GM23338 (cell line): ENCODE measurements around the gene SLITRK2. TPM values are rescaled to one million over a fixed set of nuclear protein-coding genes. Genes with fewer than 3 reads are reported as not detected.

Experiments used
- ATAC-seq: fragments of 200-7000 bp; cut with Tn5 transposase; 3 replicates; pipeline ENCODE4 v1.9.1; 2020
- DNase-seq: peaks from one replicate; pipeline ENCODE4 v3.0.0-alpha.2; 2015; ENCODE audit warnings: low spot score
- H2AFZ ChIP-seq: fragments of 200-600 bp; sonication (generic); 2 replicates; pipeline ENCODE4 v1.8.0; 2016; ENCODE audit warnings: antibody characterized with exemption, mild to moderate bottlenecking, moderate library complexity
- H3F3A ChIP-seq: fragments of 200-600 bp; sonication (generic); replicated peaks from 2 replicates; pipeline ENCODE4 v1.8.0; 2017; ENCODE audit warnings: antibody characterized with exemption, mixed run types, low read depth
- H3K27ac ChIP-seq: fragments of 200-600 bp; sonication (generic); 2 replicates; pipeline ENCODE4 v1.6.1; 2016; ENCODE audit warnings: low read depth
- H3K27me3 ChIP-seq: fragments of 200-600 bp; sonication (generic); 2 replicates; pipeline ENCODE4 v1.8.0; 2016; ENCODE audit warnings: mild to moderate bottlenecking, mixed run types, moderate library complexity; ENCODE audit not compliant: insufficient read depth
- H3K36me3 ChIP-seq: fragments of 200-600 bp; sonication (generic); 2 replicates; pipeline ENCODE4 v1.8.0; 2016; ENCODE audit warnings: mild to moderate bottlenecking; ENCODE audit not compliant: insufficient read depth
- H3K4me1 ChIP-seq: fragments of 200-600 bp; sonication (generic); 2 replicates; pipeline ENCODE4 v1.8.0; 2016; ENCODE audit warnings: mild to moderate bottlenecking, moderate library complexity; ENCODE audit not compliant: insufficient read depth
- H3K4me2 ChIP-seq: fragments of 200-600 bp; sonication (generic); 2 replicates; pipeline ENCODE4 v1.7.1; 2017; ENCODE audit warnings: mixed run types
- H3K4me3 ChIP-seq: fragments of 200-600 bp; sonication (generic); 2 replicates; pipeline ENCODE4 v1.6.1; 2016; ENCODE audit warnings: mixed run types
- H3K79me2 ChIP-seq: fragments of 200-600 bp; sonication (generic); replicated peaks from 2 replicates; pipeline ENCODE4 v1.8.0; 2017; ENCODE audit warnings: mild to moderate bottlenecking; ENCODE audit not compliant: insufficient read depth
- H3K9me2 ChIP-seq: fragments of 200-600 bp; sonication (generic); 2 replicates; pipeline ENCODE4 v1.8.0; 2017; ENCODE audit not compliant: insufficient read depth
- H4K20me1 ChIP-seq: fragments of 200-600 bp; sonication (generic); replicated peaks from 2 replicates; pipeline ENCODE4 v1.8.0; 2017; ENCODE audit warnings: mild to moderate bottlenecking; ENCODE audit not compliant: insufficient read depth
- H3K27ac Mint-ChIP-seq: 2 replicates; pipeline ENCODE4 v1.8.0; 2020; ENCODE audit warnings: inconsistent platforms, mild to moderate bottlenecking, moderate library complexity, mixed read lengths
- H3K27me3 Mint-ChIP-seq: 3 replicates; pipeline ENCODE4 v1.8.0; 2022; ENCODE audit warnings: low read depth, mild to moderate bottlenecking, moderate library complexity, mixed read lengths, inconsistent platforms; ENCODE audit not compliant: insufficient read depth, poor library complexity
- H3K36me3 Mint-ChIP-seq: 3 replicates; pipeline ENCODE4 v1.8.0; 2021; ENCODE audit warnings: low read depth, mild to moderate bottlenecking, inconsistent platforms, moderate library complexity, mixed read lengths
- H3K4me1 Mint-ChIP-seq: 3 replicates; pipeline ENCODE4 v1.8.0; 2020; ENCODE audit warnings: mild to moderate bottlenecking, inconsistent platforms, mixed read lengths
- H3K4me3 Mint-ChIP-seq: 3 replicates; pipeline ENCODE4 v1.8.0; 2021; ENCODE audit warnings: moderate library complexity, mild to moderate bottlenecking, inconsistent platforms, mixed read lengths
- H3K9me3 Mint-ChIP-seq: 3 replicates; pipeline ENCODE4 v1.8.0; 2020; ENCODE audit warnings: moderate library complexity, mild to moderate bottlenecking, inconsistent platforms, mixed read lengths
- CREB1 ChIP-seq: fragments of 250-450 bp; sonication (Bioruptor Pico); IDR thresholded peaks from 2 replicates; pipeline ENCODE4 v1.5.0; 2020; ENCODE audit warnings: low read depth, mild to moderate bottlenecking, moderate library complexity
- EZH2 ChIP-seq: fragments of 200-600 bp; sonication (generic); IDR thresholded peaks from one replicate; pipeline ENCODE4 v1.8.0; 2017; ENCODE audit warnings: antibody characterized with exemption, mild to moderate bottlenecking, low read depth; ENCODE audit not compliant: unreplicated experiment
- EZH2phosphoT487 ChIP-seq: fragments of 200-600 bp; sonication (generic); IDR thresholded peaks from one replicate; pipeline ENCODE4 v1.8.1; 2018; ENCODE audit warnings: antibody characterized with exemption; ENCODE audit not compliant: unreplicated experiment
- JUNB ChIP-seq: IDR thresholded peaks from one replicate; pipeline ENCODE4 v1.6.1; 2016; ENCODE audit warnings: antibody characterized with exemption; ENCODE audit not compliant: unreplicated experiment
- NANOG ChIP-seq: IDR thresholded peaks from 2 replicates; pipeline ENCODE4 v1.6.1; 2016; ENCODE audit warnings: antibody characterized with exemption, borderline replicate concordance
- POLR2AphosphoS5 ChIP-seq: IDR thresholded peaks from 2 replicates; pipeline ENCODE4 v1.6.1; 2016; ENCODE audit warnings: antibody characterized with exemption, low read depth
- STAT1 ChIP-seq: IDR thresholded peaks from one replicate; pipeline ENCODE4 v1.6.1; 2016; ENCODE audit warnings: antibody characterized with exemption; ENCODE audit not compliant: unreplicated experiment
- ZNF114 ChIP-seq: fragments of 250-450 bp; sonication (Bioruptor Pico); IDR thresholded peaks from 2 replicates; pipeline ENCODE4 v1.5.0; 2020; ENCODE audit warnings: mild to moderate bottlenecking, moderate library complexity
- ZNF331 ChIP-seq: fragments of 250-450 bp; sonication (Bioruptor Pico); IDR thresholded peaks from 2 replicates; pipeline ENCODE4 v1.5.0; 2020; ENCODE audit warnings: low read depth, mild to moderate bottlenecking, moderate library complexity
- polyA plus RNA-seq: library from polyadenylated mRNA; unstranded; fragments of >200 nt; fragmentation: Nextera tagmentation; extraction: Ambion mirVana; gene quantifications from 2 replicates; pipeline ENCODE4 v1.2.1, GENCODE V29; 2016
- total RNA-seq: library from RNA; depleted of rRNA; stranded (reverse); fragments of >200 nt; shearing (Covaris generic); gene quantifications from 2 replicates; pipeline ENCODE4 v1.2.3, GENCODE V29; 2014
- TF ChIP-seq, protein P1 (sequence below): fragments of 250-450 bp; sonication (Bioruptor Pico); IDR thresholded peaks from 2 replicates; pipeline ENCODE4 v1.5.0; 2020; ENCODE audit warnings: mild to moderate bottlenecking, moderate library complexity
- TF ChIP-seq, protein P2 (sequence below): IDR thresholded peaks from 2 replicates; pipeline ENCODE4 v1.6.1; 2016; ENCODE audit warnings: antibody characterized with exemption
- TF ChIP-seq, protein P3 (sequence below), 2 experiments: fragments of 200-600 bp in 1 of 2; sonication (generic) in 1 of 2; conservative IDR thresholded peaks; 2 replicates each; pipeline versions ENCODE4 v1.5.1 to v1.6.1; 2016 to 2017; ENCODE audit warnings: antibody characterized with exemption in 2 of 2, low read depth in 2 of 2, mild to moderate bottlenecking in 2 of 2, moderate library complexity in 1 of 2
- TF ChIP-seq, protein P4 (sequence below): IDR thresholded peaks from one replicate; pipeline ENCODE4 v1.6.1; 2018; ENCODE audit warnings: antibody characterized with exemption; ENCODE audit not compliant: unreplicated experiment

Gene SLITRK2
- total and polyA plus RNA-seq, 2 experiments from 2014 or later, result 0.10 to 0.24 TPM

DNA sequence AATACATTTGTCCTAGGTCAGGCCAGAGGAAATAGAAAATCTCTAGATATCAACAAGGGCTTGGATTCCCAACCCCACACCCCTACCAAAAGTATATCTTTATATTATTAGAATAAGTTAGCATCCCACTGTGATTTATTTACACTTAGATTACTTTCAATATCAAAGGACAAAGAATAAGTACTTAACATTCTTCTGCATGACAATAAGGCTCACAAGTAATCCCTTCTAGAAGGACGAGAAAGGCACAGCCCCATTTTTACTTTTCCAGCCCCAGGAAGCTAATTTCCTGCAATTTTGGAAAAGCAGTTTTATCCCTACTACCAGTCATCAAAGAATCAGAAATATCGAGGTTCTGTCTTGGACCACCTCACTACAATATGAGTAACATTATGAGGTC is 14.1 kb upstream of the SLITRK2 start:
- Histone ChIP-seq H3K4me1 (peaks cover 5% of the 10 kb centered on the region; the same call in 1 of the 2 replicates), H3K9me2 (no peaks in the 10 kb centered on the region), H3K27me3 (peaks cover 87% of the 10 kb centered on the region), H3K79me2 (no peaks in the 10 kb centered on the region), H3K4me3 (no peak overlapping the region), H3K4me2 (0 out of 2 replicates have a peak overlapping the region, but pooled peaks have one; percentile 14), H3K36me3 (no peaks in the 10 kb centered on the region), H3F3A (no peaks in the 10 kb centered on the region), H4K20me1 (no peaks in the 10 kb centered on the region), H3K27ac (no peak overlapping the region), H2AFZ (no peak overlapping the region)
- no peak for TF ChIP-seq CREB1 (CRISPR knock-in tag)
- TF ChIP-seq ZNF114, result no peak
- TF ChIP-seq ZNF331 (CRISPR knock-in tag), result no peak
- no peak for TF ChIP-seq EZH2
- no peak for TF ChIP-seq STAT1
- TF ChIP-seq POLR2AphosphoS5, result no peak
- TF ChIP-seq NANOG, result no peak
- TF ChIP-seq, protein P1, sequence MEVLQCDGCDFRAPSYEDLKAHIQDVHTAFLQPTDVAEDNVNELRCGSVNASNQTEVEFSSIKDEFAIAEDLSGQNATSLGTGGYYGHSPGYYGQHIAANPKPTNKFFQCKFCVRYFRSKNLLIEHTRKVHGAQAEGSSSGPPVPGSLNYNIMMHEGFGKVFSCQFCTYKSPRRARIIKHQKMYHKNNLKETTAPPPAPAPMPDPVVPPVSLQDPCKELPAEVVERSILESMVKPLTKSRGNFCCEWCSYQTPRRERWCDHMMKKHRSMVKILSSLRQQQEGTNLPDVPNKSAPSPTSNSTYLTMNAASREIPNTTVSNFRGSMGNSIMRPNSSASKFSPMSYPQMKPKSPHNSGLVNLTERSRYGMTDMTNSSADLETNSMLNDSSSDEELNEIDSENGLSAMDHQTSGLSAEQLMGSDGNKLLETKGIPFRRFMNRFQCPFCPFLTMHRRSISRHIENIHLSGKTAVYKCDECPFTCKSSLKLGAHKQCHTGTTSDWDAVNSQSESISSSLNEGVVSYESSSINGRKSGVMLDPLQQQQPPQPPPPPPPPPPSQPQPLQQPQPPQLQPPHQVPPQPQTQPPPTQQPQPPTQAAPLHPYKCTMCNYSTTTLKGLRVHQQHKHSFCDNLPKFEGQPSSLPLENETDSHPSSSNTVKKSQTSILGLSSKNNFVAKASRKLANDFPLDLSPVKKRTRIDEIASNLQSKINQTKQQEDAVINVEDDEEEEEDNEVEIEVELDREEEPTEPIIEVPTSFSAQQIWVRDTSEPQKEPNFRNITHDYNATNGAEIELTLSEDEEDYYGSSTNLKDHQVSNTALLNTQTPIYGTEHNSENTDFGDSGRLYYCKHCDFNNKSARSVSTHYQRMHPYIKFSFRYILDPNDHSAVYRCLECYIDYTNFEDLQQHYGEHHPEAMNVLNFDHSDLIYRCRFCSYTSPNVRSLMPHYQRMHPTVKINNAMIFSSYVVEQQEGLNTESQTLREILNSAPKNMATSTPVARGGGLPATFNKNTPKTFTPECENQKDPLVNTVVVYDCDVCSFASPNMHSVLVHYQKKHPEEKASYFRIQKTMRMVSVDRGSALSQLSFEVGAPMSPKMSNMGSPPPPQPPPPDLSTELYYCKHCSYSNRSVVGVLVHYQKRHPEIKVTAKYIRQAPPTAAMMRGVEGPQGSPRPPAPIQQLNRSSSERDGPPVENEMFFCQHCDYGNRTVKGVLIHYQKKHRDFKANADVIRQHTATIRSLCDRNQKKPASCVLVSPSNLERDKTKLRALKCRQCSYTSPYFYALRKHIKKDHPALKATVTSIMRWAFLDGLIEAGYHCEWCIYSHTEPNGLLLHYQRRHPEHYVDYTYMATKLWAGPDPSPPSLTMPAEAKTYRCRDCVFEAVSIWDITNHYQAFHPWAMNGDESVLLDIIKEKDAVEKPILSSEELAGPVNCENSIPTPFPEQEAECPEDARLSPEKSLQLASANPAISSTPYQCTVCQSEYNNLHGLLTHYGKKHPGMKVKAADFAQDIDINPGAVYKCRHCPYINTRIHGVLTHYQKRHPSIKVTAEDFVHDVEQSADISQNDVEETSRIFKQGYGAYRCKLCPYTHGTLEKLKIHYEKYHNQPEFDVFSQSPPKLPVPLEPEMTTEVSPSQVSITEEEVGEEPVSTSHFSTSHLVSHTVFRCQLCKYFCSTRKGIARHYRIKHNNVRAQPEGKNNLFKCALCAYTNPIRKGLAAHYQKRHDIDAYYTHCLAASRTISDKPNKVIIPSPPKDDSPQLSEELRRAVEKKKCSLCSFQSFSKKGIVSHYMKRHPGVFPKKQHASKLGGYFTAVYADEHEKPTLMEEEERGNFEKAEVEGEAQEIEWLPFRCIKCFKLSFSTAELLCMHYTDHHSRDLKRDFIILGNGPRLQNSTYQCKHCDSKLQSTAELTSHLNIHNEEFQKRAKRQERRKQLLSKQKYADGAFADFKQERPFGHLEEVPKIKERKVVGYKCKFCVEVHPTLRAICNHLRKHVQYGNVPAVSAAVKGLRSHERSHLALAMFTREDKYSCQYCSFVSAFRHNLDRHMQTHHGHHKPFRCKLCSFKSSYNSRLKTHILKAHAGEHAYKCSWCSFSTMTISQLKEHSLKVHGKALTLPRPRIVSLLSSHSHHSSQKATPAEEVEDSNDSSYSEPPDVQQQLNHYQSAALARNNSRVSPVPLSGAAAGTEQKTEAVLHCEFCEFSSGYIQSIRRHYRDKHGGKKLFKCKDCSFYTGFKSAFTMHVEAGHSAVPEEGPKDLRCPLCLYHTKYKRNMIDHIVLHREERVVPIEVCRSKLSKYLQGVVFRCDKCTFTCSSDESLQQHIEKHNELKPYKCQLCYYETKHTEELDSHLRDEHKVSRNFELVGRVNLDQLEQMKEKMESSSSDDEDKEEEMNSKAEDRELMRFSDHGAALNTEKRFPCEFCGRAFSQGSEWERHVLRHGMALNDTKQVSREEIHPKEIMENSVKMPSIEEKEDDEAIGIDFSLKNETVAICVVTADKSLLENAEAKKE, result no peak
- TF ChIP-seq, protein P2, sequence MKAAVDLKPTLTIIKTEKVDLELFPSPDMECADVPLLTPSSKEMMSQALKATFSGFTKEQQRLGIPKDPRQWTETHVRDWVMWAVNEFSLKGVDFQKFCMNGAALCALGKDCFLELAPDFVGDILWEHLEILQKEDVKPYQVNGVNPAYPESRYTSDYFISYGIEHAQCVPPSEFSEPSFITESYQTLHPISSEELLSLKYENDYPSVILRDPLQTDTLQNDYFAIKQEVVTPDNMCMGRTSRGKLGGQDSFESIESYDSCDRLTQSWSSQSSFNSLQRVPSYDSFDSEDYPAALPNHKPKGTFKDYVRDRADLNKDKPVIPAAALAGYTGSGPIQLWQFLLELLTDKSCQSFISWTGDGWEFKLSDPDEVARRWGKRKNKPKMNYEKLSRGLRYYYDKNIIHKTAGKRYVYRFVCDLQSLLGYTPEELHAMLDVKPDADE, result no peak
- no peak for TF ChIP-seq JUNB
- TF ChIP-seq EZH2phosphoT487, result no peak
- TF ChIP-seq, protein P3, sequence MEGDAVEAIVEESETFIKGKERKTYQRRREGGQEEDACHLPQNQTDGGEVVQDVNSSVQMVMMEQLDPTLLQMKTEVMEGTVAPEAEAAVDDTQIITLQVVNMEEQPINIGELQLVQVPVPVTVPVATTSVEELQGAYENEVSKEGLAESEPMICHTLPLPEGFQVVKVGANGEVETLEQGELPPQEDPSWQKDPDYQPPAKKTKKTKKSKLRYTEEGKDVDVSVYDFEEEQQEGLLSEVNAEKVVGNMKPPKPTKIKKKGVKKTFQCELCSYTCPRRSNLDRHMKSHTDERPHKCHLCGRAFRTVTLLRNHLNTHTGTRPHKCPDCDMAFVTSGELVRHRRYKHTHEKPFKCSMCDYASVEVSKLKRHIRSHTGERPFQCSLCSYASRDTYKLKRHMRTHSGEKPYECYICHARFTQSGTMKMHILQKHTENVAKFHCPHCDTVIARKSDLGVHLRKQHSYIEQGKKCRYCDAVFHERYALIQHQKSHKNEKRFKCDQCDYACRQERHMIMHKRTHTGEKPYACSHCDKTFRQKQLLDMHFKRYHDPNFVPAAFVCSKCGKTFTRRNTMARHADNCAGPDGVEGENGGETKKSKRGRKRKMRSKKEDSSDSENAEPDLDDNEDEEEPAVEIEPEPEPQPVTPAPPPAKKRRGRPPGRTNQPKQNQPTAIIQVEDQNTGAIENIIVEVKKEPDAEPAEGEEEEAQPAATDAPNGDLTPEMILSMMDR (conservative IDR thresholded peaks at IDR 0.05; ENCODE audit: low read depth in 2 of 2), result no peak
- TF ChIP-seq, protein P4, sequence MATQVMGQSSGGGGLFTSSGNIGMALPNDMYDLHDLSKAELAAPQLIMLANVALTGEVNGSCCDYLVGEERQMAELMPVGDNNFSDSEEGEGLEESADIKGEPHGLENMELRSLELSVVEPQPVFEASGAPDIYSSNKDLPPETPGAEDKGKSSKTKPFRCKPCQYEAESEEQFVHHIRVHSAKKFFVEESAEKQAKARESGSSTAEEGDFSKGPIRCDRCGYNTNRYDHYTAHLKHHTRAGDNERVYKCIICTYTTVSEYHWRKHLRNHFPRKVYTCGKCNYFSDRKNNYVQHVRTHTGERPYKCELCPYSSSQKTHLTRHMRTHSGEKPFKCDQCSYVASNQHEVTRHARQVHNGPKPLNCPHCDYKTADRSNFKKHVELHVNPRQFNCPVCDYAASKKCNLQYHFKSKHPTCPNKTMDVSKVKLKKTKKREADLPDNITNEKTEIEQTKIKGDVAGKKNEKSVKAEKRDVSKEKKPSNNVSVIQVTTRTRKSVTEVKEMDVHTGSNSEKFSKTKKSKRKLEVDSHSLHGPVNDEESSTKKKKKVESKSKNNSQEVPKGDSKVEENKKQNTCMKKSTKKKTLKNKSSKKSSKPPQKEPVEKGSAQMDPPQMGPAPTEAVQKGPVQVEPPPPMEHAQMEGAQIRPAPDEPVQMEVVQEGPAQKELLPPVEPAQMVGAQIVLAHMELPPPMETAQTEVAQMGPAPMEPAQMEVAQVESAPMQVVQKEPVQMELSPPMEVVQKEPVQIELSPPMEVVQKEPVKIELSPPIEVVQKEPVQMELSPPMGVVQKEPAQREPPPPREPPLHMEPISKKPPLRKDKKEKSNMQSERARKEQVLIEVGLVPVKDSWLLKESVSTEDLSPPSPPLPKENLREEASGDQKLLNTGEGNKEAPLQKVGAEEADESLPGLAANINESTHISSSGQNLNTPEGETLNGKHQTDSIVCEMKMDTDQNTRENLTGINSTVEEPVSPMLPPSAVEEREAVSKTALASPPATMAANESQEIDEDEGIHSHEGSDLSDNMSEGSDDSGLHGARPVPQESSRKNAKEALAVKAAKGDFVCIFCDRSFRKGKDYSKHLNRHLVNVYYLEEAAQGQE, result no peak
- Mint-ChIP-seq H3K4me3 (no peak overlapping the region), H3K9me3 (peaks cover 24% of the 10 kb centered on the region), H3K36me3 (no peaks in the 10 kb centered on the region; the same call in 2 of the 3 replicates), H3K27me3 (peaks cover 5% of the 10 kb centered on the region), H3K4me1 (peaks cover 3% of the 10 kb centered on the region; the same call in 2 of the 3 replicates), H3K27ac (no peak overlapping the region)
- ATAC-seq (no peak), DNase-seq (peak; percentile 23)
